DOHH2 (cell line): ENCODE measurements around the gene SLC25A5.
"Not testable (repeated sequence)": the region's sequence is repeated elsewhere in the genome, so short reads cannot be mapped to it uniquely, and the experiment has no call there.

ENCODE experiments used
- H3F3A ChIP-seq: fragments of 200-600 bp; sonication (generic), shearing (Covaris generic); 2 replicates; pipeline ENCODE4 v1.6.0; 2016; ENCODE audit warnings: antibody characterized with exemption, mild to moderate bottlenecking; ENCODE audit not compliant: control insufficient read depth, insufficient read depth
- H3K27ac ChIP-seq: fragments of 200-600 bp; sonication (generic); 2 replicates; pipeline ENCODE4 v1.5.1; 2014; ENCODE audit warnings: low read depth, mild to moderate bottlenecking, low read length, moderate library complexity
- H3K27me3 ChIP-seq: fragments of 200-600 bp; sonication (generic); 2 replicates; pipeline ENCODE4 v1.6.1; 2014; ENCODE audit warnings: mild to moderate bottlenecking, low read length, mixed read lengths; ENCODE audit not compliant: control insufficient read depth
- H3K36me3 ChIP-seq: fragments of 200-600 bp; sonication (generic); 2 replicates; pipeline ENCODE4 v1.6.1; 2014; ENCODE audit warnings: mild to moderate bottlenecking, low read length, moderate library complexity, mixed read lengths; ENCODE audit not compliant: control insufficient read depth
- H3K4me1 ChIP-seq: fragments of 200-600 bp; sonication (generic); 2 replicates; pipeline ENCODE4 v1.6.1; 2014; ENCODE audit warnings: mild to moderate bottlenecking, low read length, mixed read lengths; ENCODE audit not compliant: control insufficient read depth
- H3K4me2 ChIP-seq: fragments of 200-600 bp; sonication (generic); 2 replicates; pipeline ENCODE4 v1.6.0; 2014; ENCODE audit warnings: mild to moderate bottlenecking, low read length, moderate library complexity
- H3K4me3 ChIP-seq: fragments of 200-600 bp; sonication (generic); 2 replicates; pipeline ENCODE4 v1.5.1; 2014; ENCODE audit warnings: mild to moderate bottlenecking, low read length, mixed read lengths
- H3K79me2 ChIP-seq: fragments of 200-600 bp; sonication (generic); 2 replicates; pipeline ENCODE4 v1.6.1; 2014; ENCODE audit warnings: mild to moderate bottlenecking, low read length, mixed read lengths; ENCODE audit not compliant: control insufficient read depth
- H3K9me2 ChIP-seq: fragments of 200-600 bp; sonication (generic); replicated peaks from 2 replicates; pipeline ENCODE4 v1.6.1; 2014; ENCODE audit warnings: mild to moderate bottlenecking, low read length, mixed read lengths; ENCODE audit not compliant: control insufficient read depth
- H3K9me3 ChIP-seq: fragments of 200-600 bp; sonication (generic); 2 replicates; pipeline ENCODE4 v1.6.1; 2014; ENCODE audit warnings: antibody characterized with exemption, low read length, mixed read lengths; ENCODE audit not compliant: control insufficient read depth, insufficient read depth
- H4K20me1 ChIP-seq: fragments of 200-600 bp; sonication (generic); 2 replicates; pipeline ENCODE4 v1.6.0; 2014; ENCODE audit warnings: low read depth, mild to moderate bottlenecking, antibody characterized with exemption, low read length, moderate library complexity; ENCODE audit not compliant: control insufficient read depth, insufficient read depth
- CTCF ChIP-seq: fragments of 200-600 bp; sonication (generic); IDR thresholded peaks from one replicate; pipeline ENCODE4 v1.5.1; 2014; ENCODE audit warnings: antibody characterized with exemption, mild to moderate bottlenecking, low read depth, low read length; ENCODE audit not compliant: poor library complexity, severe bottlenecking
- EZH2phosphoT487 ChIP-seq: fragments of 200-600 bp; sonication (generic); IDR thresholded peaks from 2 replicates; pipeline ENCODE4 v1.6.1; 2017; ENCODE audit warnings: borderline replicate concordance, mild to moderate bottlenecking, antibody characterized with exemption, low read length, moderate library complexity, mixed read lengths

The SLC25A5 gene

GRCh38 chrX:119501511-119502148, 33.4 kb downstream of the SLC25A5 start:
- Histone ChIP-seq H3K79me2 (no peaks in the 10 kb centered on the region), H3K27me3 (no peaks in the 10 kb centered on the region), H3K9me2 (no peaks in the 10 kb centered on the region), H3K4me3 (0 out of 2 replicates have a peak overlapping the region, but pooled peaks have one; percentile 7), H3K27ac (no peak overlapping the region), H3K4me2 (peak overlapping the region; percentile 21; the same call in 1 of the 2 replicates), H3K36me3 (no peaks in the 10 kb centered on the region), H3K4me1 (peaks cover 16% of the 10 kb centered on the region), H3K9me3 (no peaks in the 10 kb centered on the region), H3F3A (no peaks in the 10 kb centered on the region), H4K20me1 (no peaks in the 10 kb centered on the region)
- TF ChIP-seq EZH2phosphoT487, result no peak
- no peak for TF ChIP-seq CTCF

GRCh38 chrX:119502727-119503483, 34.7 kb downstream of the SLC25A5 start:
- H3K4me3 ChIP-seq, result no peak overlapping the region

GRCh38 chrX:119503484-119503861, 35.2 kb downstream of the SLC25A5 start:
- Histone ChIP-seq H3K4me1 (peaks cover 16% of the 10 kb centered on the region), H3K36me3 (no peaks in the 10 kb centered on the region), H4K20me1 (no peaks in the 10 kb centered on the region), H3K9me3 (no peaks in the 10 kb centered on the region), H3F3A (no peaks in the 10 kb centered on the region), H3K27me3 (no peaks in the 10 kb centered on the region), H3K9me2 (no peaks in the 10 kb centered on the region), H3K4me3 (no peak overlapping the region), H3K4me2 (no peak overlapping the region), H3K27ac (no peak overlapping the region), H3K79me2 (no peaks in the 10 kb centered on the region)
- TF ChIP-seq EZH2phosphoT487 (no peak), CTCF (no peak)

More at GRCh38 chrX:119502727-119503483, 34.7 kb downstream of the SLC25A5 start:
- no peaks in the 10 kb centered on the region for H3K9me2 ChIP-seq
- no peaks in the 10 kb centered on the region for H3F3A ChIP-seq
- no peaks in the 10 kb centered on the region for H3K9me3 ChIP-seq
- no peaks in the 10 kb centered on the region for H3K79me2 ChIP-seq
- H4K20me1 ChIP-seq, result no peaks in the 10 kb centered on the region
- no peaks in the 10 kb centered on the region for H3K27me3 ChIP-seq
- TF ChIP-seq EZH2phosphoT487 (no peak), CTCF (no peak)
- peaks cover 16% of the 10 kb centered on the region for H3K4me1 ChIP-seq
- no peak overlapping the region for H3K27ac ChIP-seq
- no peak overlapping the region for H3K4me2 ChIP-seq
- H3K36me3 ChIP-seq, result no peaks in the 10 kb centered on the region

- peaks cover 16% of the 10 kb centered on the region for H3K4me1 ChIP-seq
- not testable (repeated sequence) for H3K4me2 ChIP-seq, H3K9me3 ChIP-seq
Measured at GRCh38 chrX:119505145-119505544, 36.9 kb downstream of the SLC25A5 start.

More at GRCh38 chrX:119505145-119505544, 36.9 kb downstream of the SLC25A5 start:
- not testable (repeated sequence) for H3K9me2 ChIP-seq, H4K20me1 ChIP-seq, H3F3A ChIP-seq, H3K79me2 ChIP-seq, H3K36me3 ChIP-seq, H3K27me3 ChIP-seq, H3K4me3 ChIP-seq, H3K27ac ChIP-seq
